Renal cortical epithelial cell (primary cell): ENCODE data around the gene TRIM9. TPM values are rescaled to one million over a fixed set of nuclear protein-coding genes. Genes with fewer than 3 reads are reported as not detected.
A peak's percentile ranks its signal among the peaks of the same experiment; 100 is the strongest.
"Not testable (repeated sequence)": the region's sequence is repeated elsewhere in the genome, so short reads cannot be mapped to it uniquely, and the experiment has no call there.

Experiments
- DNase-seq: peaks from one replicate; pipeline ENCODE4 v3.0.0-alpha.2; 2011; ENCODE audit warnings: low read depth
- total RNA-seq: library from RNA; depleted of rRNA; stranded (reverse); fragments of >200 nt; gene quantifications from 2 replicates; pipeline ENCODE4 v1.2.3, GENCODE V29; 2014

The TRIM9 gene
- total RNA-seq, 1 donor from 2014 or later, result 2.9 TPM

DNA sequence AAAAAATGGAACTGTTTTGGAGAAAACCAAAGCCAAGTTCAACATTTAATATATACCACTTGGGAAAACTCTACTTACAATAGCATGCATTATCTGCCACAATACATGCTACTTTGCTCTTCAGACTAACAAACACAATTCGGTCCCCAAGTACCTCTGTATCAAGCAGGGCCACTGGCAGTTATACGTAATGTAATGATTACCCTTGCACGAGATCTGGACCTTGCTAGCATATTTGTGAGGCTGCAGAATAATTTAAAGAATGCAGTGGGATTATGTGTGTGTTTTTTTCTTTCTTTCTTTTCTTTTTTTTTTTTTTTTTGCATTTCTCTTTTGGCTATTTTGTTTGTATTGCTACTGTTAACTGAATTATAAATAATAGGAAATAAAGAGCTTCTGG lies 127.8 kb downstream of the TRIM9 start:
- peak; percentile 42 for DNase-seq

DNA sequence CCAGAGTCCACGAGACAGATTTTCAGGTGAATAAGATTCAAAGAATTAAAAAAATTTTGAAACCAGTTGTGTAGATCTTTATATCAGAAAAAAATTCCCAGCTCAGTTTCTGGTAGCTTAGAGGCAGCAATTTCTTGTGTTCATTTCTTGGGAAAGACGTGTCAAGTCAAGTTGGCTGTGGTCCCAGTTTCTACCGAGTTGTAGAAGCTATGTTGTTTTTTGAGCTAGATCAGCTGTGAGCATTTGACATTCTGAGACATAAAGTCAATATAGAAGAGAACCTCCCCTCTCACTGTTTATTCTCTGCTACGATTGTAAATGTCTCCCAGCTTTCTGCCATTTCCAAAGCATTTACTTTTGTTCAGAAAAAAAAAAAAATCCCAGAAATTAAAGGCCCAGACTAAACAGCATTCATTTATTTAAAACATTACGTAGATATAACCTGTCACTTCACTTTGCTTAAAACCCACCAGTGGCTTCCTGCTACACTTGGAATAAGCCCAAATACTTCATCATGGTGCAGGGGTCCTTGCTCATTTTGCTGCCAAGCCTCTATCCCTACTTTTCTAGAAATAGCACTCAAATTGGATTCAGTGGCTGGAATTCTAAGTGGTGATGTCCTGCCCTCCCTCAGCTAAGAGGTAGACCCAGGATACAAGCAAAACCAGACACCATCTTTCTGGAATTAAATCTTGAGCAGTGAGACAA lies 130.1 kb downstream of the TRIM9 start:
- DNase-seq, result peak; percentile 98

DNA sequence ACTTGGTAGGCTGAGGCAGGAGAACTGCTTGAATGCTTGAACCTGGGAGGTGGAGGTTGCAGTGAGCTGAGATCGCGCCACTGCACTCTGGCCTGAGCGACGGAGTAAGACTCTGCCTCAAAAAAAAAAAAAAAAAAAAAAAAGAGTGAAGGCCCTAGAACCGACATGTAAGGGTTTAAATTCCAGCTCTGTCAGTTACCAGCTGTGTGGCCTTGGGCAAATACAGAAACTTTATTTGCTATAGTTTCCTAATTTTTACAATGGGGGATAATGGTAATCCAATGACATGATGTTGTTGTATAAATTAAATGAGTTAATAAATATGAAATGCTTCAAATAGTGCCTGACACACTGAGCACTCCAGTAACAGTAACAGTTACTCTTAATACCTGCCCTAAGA lies 131.0 kb downstream of the TRIM9 start:
- DNase-seq, result no peak

DNA sequence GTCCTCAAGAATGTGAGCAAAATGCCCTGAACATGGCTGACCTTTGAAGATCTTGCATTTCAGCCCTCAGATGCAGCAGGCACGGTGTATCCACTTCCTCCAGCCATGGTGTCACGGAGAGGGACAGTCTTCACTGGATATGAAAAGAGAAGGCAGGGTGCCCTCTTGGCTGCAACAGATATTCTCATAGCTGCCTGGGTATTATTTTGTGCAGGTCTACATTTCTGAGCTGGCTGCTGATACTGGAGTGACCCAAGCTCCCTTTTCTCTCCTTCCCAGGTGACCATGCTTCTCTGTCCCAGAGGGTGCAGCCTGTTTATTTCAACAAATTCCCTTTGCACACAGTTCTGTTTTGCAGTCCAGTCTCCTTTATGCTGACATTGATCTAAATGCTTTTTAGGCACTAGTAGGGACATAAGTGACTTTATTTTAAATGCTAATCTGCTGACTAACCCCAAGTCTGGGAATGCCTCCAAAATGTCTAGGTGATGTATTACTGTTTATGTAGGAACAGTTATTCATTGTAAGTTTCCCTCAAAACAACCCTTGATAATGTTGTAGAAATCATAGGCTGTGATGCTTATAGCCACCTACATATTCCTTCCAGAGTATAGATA lies 133.2 kb downstream of the TRIM9 start:
- peak; percentile 98 for DNase-seq

DNA sequence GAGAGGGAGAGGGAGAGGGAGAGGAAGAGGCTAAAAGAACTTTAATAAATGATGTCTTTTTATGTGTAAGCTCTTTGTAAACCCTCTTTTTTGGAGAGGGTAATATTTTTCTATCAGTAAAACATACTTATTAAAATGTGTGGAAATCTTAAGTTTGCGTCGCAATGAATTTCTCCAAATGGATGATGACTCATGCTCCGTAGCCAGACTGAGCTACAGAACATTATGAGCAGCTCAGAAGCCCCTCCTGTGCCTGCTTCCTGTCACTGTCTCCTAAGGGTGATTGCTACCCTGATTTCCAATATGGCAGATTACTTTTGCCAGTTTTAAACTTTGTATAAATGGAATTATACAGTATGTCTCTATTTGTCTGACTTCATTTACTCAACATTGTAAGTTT lies 137.6 kb downstream of the TRIM9 start:
- no peak for DNase-seq

DNA sequence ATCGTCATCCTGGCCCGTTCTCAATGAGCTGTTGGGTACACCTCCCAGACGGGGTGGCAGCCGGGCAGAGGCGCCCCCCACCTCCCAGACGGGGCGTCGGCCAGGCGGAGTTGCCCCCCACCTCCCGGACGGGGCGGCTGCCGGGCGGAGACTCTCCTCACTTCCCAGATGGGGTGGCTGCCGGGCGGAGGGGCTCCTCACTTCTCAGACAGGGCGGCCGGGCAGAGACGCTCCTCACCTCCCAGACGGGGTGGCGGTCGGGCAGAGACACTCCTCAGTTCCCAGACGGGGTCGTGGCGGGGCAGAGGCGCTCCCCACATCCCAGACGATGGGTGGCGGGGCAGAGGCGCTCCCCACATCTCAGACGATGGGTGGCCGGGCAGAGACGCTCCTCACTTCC lies 138.5 kb downstream of the TRIM9 start:
- DNase-seq, result not testable (repeated sequence)

DNA sequence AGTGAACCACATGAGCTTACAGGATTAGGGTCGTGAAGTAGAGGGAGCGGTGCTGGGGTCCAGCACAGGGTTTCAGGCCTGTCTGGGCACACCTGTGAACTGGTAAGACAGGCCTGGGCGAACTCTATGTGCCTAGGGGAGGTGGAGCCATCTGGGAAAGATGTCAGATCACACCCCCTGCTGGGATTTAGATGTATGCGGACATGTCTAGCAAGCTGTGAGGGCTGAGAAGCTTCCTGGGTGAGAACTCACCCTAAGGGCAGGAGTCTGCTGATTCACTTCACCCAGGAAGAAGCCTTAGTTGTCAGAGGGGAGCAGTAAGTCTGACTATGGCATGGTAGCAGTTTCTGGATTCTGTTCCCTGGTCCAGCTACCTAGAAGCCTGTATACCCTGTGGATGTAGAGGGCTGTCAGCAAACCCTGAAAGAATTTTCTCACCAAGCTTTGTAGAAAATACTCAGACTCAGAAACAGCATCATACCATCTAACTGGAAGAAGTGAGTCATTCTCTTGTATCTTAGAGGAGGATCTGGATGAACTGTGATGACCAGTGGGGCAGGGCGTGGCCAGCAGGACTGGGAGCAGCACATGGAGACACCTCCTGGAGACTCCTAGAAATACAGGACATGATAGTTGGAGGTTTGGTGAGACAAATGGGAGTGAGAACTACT lies 139.4 kb downstream of the TRIM9 start:
- DNase-seq, result peak; percentile 94

DNA sequence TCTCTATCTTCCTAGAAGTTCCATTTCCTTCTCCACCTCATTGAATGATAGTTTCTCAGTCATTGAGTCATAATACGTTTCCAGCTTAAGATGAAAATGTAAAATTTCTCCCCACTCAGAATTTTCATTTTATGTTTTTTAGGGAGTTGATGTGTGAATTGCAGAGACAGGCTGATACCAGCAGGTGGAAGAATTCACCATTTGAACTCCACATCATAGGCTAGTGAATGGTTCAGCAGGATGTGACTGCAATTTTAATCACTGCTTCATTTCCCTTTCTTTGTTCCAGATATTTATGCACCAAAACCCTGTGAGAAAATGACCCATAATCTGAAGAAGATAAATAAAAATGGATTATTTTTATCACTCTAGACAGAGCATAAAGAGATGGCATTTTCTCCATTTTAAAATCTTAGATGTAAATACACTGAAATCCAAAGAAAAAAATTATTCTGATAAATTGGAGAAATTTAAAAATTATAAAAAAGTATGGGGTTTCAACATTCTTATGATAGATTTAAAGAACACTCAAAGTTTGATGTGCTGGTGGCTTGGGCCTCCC lies 140.0 kb downstream of the TRIM9 start:
- DNase-seq, result peak; percentile 76

DNA sequence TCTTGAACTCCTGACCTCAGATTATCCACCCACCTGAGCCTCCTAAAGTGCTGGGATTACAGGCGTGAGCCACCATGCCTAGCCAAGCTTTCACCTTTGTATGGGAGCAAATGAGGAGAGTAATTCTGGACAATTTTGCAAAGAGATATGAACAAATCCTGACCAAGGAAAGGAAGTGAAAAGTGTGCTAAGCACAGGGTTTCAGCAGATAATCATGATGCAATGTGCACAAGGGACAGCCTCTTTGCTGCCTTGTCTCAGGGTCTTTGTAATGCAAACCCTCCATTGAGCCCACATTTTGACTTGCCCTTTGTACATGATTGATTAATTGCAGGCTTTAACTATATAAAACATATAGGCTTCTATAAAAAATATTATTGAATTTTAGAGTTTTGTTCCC lies 141.4 kb downstream of the TRIM9 start:
- no peak for DNase-seq

DNA sequence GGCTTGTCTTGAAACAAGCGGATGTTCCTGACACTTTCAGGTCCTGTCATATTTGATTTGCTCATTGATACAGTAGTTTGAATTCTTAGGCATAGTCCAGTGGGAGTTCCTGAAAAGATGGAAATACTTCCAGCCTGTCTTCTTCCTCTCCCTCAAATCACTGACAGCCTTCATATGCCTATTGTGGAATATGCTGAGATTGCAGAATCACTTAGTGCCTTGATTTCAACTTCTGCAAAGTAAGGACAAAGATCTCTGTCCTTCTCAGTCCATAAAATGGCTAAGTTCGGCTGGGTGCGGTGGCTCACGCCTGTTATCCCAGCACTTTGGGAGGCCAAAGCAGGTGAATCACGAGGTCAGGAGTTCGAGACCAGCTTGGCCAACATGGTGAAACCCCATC lies 143.9 kb downstream of the TRIM9 start:
- no peak for DNase-seq

DNA sequence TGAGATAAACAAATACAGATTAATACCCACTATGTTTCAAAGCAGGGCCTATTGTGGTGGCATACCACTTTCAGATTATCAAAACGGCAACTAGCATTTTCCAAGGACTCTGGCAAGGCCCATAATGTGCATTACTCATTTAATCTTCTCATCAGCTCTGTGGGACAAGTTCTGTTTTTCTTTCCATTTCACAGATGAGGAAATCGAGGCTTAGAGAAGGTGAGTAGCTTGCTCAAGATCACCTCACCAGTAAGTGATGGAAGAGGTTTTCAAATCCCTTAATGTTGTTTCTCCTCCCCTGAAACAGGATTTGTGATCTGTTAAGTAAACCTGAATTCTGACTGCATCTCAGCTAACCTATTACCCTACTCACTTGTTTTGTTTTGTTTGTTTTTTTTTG lies 146.7 kb downstream of the TRIM9 start:
- no peak for DNase-seq

DNA sequence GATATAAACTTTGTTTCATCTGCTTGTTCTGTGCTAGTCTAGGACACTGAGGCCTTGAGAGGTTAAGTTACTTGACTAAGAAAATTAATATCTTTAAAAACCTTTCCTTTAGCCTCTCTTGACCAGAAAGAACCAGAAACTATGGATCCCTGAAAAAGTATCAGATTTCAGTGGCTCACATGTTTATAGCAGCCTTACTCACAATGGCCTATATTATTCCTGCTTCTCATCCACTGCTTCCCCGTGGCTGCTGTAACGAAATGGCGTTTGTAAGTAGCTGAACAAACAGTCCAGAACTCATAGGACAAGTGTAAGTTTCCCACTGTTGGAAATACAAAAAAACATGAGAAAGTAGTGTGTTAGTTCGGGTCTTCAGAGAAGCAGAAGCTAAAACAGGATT lies 147.5 kb downstream of the TRIM9 start:
- DNase-seq, result peak; percentile 26

DNA sequence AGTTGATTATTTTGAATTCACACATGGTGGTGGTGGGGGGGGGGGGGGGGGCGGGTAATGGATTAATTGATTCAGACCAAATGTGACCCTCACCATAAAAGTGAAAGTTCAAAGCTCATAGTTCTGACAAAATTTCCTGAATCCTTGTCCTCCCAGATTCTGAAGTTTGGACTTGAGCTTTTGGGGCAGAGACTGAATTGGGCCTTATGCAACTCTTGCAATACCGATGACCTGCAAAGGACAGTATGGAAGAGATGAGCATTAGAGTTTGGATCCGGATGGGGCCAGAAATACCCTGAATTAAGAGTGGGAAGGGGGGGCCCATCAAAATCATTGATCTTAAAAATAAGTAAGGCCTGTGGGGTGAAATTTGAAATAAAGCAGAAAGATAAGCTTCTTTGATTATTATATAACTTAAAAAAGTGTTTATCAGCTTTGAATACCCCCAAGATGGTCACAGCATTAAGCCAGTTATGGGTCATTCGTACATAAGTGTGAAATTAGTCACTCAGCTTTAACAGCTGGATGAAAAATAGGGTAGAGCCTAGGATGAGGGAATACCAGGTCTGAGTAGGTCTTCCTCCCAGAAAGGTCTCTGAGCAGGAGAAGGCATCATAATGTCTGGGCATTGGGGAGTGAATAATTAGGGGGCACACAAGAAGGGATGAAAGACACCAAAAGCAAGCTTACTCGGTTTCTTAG lies 148.5 kb downstream of the TRIM9 start:
- no peak for DNase-seq

DNA sequence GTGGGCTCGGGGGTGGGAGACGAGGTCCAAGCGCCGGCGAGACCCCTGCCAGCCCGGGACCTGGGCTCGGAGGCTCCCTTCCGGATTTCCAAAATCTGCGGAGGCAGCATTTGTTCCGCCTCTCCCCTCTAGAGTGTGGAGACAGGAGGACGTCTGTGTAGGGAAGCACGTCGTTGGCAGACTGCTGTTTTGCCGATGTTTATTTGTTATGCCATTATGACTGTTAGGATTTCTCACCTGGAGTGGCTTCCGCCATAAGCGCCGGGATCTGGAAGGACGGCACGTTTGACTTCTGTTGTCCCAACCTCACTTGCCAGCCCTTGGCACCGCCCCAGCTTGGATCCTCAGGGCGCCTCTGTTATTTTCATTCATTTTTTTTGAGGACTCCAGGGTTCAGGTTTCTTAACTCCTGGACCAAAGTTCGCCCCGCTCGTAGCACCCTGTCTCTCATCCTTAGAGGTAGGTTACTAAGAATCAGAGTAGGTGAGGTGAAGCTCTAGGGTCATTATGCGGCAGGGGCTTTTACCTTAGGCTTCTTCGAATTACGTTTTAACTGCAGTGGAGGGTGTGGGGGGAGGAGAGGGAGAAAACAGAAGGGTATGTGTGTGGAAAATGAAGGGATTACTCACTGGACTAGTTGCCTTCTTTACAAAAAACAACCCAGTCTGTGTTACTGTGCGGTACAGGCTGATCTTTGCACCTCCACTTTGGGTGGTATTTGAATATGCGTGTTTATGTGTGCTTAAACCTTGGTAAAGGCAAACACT lies 150.1 kb downstream of the TRIM9 start:
- DNase-seq, result peak; percentile 63

DNA sequence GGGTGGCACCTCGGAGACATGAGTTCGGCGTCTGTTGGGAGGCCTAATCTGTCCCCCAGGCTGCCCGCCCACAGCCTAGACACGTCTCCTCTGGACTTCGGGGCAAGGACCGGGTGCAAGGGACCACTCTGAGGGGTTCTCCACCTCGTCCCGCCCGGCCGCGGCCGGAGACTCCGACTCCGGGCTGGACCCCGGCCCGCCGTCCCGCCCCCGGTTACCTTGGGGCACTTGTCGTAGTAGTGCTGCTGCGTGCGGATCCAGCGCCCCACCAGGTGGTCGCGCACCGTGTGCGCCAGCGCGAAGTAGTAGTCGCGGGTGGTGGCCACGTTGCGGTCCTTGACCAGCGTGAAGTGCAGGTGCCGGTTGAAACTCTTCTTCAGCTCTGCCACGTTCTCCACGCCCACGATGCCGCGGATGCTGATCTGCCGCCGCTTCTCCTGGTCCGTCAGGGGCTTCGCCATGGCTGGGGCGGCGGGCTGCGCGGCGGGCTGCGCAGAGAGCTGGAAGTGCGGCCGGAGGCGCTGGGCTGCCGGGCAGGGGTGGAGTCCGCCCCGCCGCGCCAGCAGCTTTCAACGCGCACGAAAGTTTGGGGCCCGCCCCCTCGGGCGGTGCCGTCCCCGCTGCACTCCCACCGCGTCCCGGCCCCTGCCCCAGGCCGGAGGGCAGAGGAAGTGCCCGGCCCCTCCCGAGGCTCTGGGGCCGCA lies 150.8 kb downstream of the TRIM9 start, which contains the start of gene PYGL:
Gene PYGL, minus strand, starts transcription at position 541 of the 704 bp plus-strand sequence. Its CDS starts 80 bp downstream, at position 461.
- DNase-seq, result no peak

DNA sequence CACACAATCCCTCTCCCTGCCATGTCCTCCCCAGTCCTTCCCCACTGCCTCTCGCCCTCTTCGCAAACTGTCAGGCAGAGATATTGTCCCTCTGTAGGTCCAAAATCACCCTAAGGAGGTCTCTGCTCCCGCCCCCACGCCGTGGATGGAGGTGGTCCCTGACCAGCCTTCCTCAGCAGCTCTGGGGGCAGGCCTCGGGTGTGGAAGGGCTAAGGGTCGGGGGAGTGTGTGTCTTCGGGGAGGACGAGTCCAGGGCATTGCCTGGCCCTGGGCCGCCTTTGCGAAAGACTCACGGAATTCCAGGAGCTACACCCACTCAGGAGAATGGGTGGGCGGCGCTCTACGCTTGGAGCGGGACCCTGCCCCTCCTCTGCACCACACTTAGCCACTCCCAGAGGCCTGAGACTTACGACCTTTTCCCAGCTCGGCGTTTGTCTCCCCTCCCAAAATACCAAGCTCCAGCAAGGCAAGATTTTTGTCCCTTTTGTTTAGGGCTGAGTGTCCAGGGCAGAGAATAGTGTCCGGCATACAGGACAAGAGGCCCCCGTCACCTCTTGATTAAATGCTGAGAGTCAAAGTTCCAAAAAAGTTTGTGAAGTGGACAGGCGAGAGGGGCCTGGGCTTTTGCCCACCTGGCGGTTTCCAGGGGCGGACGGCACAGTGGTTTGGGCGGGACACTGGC lies 151.5 kb downstream of the TRIM9 start:
- peak; percentile 49 for DNase-seq

DNA sequence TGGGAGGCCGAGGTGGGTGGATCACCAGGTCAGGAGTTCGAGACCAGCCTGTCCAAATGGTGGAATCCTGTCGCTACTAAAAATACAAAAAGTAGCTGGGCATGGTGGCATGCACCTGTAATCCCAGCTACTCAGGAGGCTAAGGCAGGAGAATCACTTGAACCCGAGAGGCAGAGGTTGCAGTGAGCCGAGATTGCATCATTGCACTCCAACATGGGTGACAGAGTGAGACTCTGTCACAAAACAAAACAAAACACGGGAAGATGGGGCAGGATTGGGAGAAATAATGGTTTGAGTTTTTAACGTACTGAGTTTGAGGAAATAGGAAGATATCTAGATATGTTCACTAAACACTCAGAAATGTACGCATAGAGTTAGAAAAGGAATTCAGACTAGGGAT lies 153.3 kb downstream of the TRIM9 start:
- DNase-seq, result not testable (repeated sequence)

DNA sequence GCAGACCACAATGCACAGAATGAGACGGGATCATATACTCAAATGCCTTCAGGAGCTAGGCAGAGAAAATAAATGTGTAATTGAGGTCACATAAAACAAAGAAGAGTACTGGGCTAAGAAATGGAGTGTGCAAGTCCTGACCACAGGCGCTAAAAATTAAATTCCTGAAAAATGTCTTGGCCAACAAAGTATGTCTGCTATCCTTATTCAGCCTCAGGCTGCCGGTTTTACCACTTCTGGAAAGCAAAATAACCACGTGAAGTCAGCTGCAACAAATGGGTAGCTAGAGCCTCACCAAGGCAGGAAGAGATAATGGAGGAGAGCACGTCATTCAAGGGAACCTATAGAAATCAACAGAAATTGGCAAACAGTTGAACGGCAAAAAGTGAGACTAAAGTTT lies 153.8 kb downstream of the TRIM9 start:
- peak; percentile 37 for DNase-seq

DNA sequence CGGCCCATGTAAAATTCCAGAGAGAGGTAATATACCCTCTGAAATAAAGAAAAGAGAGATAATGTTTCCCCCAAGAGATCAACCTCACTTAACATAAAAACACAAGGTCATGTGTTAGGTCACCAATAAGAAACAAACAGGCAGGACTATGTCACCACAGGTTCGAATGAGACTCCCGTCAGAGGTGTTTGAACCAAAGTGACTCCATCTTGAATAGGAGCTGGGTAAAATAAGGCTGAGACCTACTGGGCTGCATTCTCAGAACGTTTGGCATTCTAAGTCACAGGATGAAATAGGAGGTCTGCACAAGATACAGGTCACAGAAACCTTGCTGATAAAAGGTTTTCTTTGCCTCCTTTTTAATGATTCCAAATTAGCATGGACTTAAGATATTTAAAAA lies 157.1 kb downstream of the TRIM9 start:
- no peak for DNase-seq

DNA sequence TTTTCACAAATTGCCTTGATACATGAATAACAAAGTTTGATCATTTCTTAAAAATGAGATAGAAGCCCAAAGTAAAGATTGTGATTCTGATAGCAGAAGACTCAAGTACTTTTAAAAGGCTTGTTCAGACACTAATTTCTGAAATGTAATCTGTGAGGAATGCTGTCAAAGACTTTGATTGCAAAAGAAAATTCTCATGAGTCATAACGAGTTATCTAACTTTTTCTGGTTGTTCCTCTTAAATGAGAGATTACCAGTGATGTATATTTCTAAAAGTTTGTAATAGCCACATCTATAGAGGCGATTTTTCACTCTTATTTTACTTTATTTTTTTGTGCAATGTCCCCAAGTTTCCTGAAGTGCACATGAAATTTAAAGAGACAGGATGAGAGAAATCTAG lies 157.6 kb downstream of the TRIM9 start:
- DNase-seq, result peak; percentile 71
